ENCODE measurements around the gene NAA60. TPM values are rescaled to one million over a fixed set of nuclear protein-coding genes. Genes with fewer than 3 reads are reported as not detected.
"Not testable (repeated sequence)": the region's sequence is repeated elsewhere in the genome, so short reads cannot be mapped to it uniquely, and the experiment has no call there.

Gene NAA60
- total and polyA plus RNA-seq, 9 of the 15 experiments (the other 6 are each of a cell fraction or from before 2014, with no cell fraction given) = 2.1 to 49.4 (median 10.3) TPM

GRCh38 chr16:3527216-3527829 lies 83.8 kb downstream of the NAA60 start:
- H3K4me3 ChIP-seq; H3K4me2 ChIP-seq (ENCODE audit: insufficient read depth, low read length); H2AFZ ChIP-seq (ENCODE audit: low read depth, low read length); H3K79me2 ChIP-seq (ENCODE audit: control insufficient read depth, insufficient read depth, low read length); H3K27ac ChIP-seq (ENCODE audit: extremely low read depth, low read depth, low read length); H3K36me3 ChIP-seq (ENCODE audit: control insufficient read depth, insufficient read depth, low read length); in situ Hi-C loops (cut with MboI); H4K20me1 ChIP-seq (replicated peaks; ENCODE audit: control insufficient read depth, insufficient read depth, low read length); H3K9ac ChIP-seq (ENCODE audit: insufficient read depth in 1 of 2, low read depth in 2 of 2, low read length in 2 of 2); BruUV-seq (replicated peaks); H3K9me1 ChIP-seq (ENCODE audit: control insufficient read depth, insufficient read depth, low read length); POLR2A ChIA-PET; H3K27me3 ChIP-seq (ENCODE audit: control insufficient read depth in 2 of 2, insufficient read depth in 2 of 2, low read length in 2 of 2); H3K4me1 ChIP-seq (replicated peaks in 1 of 2; ENCODE audit: control insufficient read depth in 2 of 2, insufficient read depth in 2 of 2, low read length in 2 of 2); ATAC-seq; H3K9me3 ChIP-seq (replicated peaks; ENCODE audit: control insufficient read depth, insufficient read depth, low read depth, low read length); TF ChIP-seq REST (CRISPR knock-in tag; IDR thresholded peaks at IDR 0.05; ENCODE audit: low read depth): not testable (repeated sequence)
- FAIRE-seq (peak; percentile 74), DNase-seq (ENCODE audit: extremely low read depth in 1 of 4, low spot score in 3 of 4) (peak in 1 of 4 experiments; percentile 77)
- TF ChIP-seq CTCF (IDR thresholded peaks at IDR 0.05 in 2 of 3, conservative IDR thresholded peaks at IDR 0.05 in 1 of 3; ENCODE audit: insufficient read depth in 2 of 3, low read depth in 1 of 3, low read length in 3 of 3) (peak; percentile 64 to 70 (median 65)), SMC3 (conservative IDR thresholded peaks at IDR 0.05; ENCODE audit: insufficient read depth, low read depth, low read length) (peak; percentile 61), DEAF1 (CRISPR knock-in tag; IDR thresholded peaks at IDR 0.05) (peak; percentile 32; the same call in 1 of the 2 replicates), RFX1 (IDR thresholded peaks at IDR 0.05) (peak; percentile 44; the same call in 1 of the 2 replicates), REST (IDR thresholded peaks at IDR 0.05; ENCODE audit: borderline replicate concordance) (peak; percentile 65; the same call in 1 of the 2 replicates), RAD21 (CRISPR knock-in tag; conservative IDR thresholded peaks at IDR 0.05 in 1 of 2, IDR thresholded peaks at IDR 0.05 in 1 of 2) (peak; percentile 45 to 81; a peak in 3 of 4 replicates), STAG1 (CRISPR knock-in tag; IDR thresholded peaks at IDR 0.05; ENCODE audit: borderline replicate concordance) (peak; percentile 52; the same call in 1 of the 2 replicates), CXXC5 (CRISPR knock-in tag; IDR thresholded peaks at IDR 0.05) (peak; percentile 20; the same call in 1 of the 2 replicates)
- intact Hi-C loops (cut with micrococcal nuclease) = loop anchor here (5.0 kb wide), 1 partner anchor 120 kb away; no protein-coding TSS in a partner anchor
- CTCF ChIA-PET (ENCODE audit: low intra/inter-chr PET ratio) = interaction anchor here (0.7 kb wide), 1 partner anchor 677 kb away, joined by 3 read pairs; no protein-coding TSS in a partner anchor
- 40% methylated on average over 11 of the region's 12 CpGs for WGBS (ENCODE audit: insufficient coverage, low coverage, missing lambda C conversion rate)
